Stimulated activated CD4-positive, alpha-beta T cell treated with anti-CD3 and anti-CD28 coated beads, Interleukin-12 subunit alpha, Interleukin-12 subunit beta, amount 100 ng/mL, for 48 hours (primary cell): Measurements from ENCODE around the gene TBC1D14.
A peak's percentile ranks its signal among the peaks of the same experiment; 100 is the strongest.

Experiments
- DNase-seq, 3 donors: peaks; one replicate each; pipeline ENCODE4 v3.0.0-alpha.2; 2020; ENCODE audit warnings: low read depth in 2 of 3, low spot score in 1 of 3

The TBC1D14 gene

DNA sequence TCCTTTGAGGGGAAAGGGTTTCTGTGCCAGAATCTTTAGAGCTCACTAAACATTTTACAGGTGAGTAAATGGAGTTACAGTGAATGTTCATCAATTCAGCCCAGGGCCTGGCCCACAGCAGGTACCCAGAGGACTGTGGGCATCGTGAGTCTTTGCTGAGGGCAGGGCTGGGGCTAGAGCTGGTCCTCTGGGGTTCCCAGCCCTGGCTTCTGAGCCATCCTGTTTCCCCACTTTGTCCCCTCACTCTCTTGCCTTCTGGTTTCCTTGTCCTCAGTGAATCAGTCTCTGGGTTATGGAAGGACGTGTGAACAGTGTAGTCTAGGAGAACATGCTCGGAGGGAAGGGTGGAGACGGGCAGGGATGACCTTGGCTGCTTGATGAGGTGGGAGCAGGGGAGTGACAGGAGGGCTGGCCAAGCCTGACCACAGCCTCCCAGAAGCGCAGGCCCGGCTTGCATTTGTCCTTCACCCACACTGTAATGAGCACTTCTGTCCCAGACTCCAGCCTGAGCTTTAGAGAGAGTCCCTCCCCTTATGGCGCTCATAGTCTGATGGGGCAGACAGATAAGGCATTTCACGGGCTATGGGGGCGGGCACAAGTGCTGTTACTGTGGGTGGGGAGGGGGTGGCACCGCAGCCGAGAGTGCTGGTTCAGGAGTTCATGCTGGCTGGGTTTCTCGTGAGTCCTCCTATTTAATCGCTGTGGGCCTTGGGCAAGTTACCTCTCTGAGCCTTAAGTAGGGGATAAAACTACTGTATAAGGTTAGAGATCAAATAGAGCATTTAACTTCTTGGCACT, 17.3 kb downstream of the TBC1D14 start:
- peak in 1 of 3 donors; percentile 34 for DNase-seq

DNA sequence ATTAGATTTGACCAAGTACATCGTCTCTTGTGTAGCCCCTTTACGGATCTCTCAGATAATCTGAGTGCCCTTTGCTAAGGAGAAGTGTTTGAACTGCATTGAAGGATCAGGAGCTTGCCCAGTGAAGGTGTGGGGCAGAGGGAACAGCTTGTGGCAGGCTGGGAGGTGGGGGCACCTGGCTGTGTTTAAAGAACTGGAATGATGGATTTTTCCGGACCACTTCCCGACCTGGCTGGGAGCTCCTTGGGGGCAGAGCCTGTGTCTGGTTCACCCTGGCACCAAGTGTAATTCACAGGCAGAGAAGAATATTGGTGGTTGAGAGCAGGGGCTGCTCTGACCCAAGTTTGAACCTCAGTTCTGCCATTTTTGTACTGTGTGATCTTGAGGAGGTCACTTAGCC, 18.5 kb downstream of the TBC1D14 start:
- no peak for DNase-seq

DNA sequence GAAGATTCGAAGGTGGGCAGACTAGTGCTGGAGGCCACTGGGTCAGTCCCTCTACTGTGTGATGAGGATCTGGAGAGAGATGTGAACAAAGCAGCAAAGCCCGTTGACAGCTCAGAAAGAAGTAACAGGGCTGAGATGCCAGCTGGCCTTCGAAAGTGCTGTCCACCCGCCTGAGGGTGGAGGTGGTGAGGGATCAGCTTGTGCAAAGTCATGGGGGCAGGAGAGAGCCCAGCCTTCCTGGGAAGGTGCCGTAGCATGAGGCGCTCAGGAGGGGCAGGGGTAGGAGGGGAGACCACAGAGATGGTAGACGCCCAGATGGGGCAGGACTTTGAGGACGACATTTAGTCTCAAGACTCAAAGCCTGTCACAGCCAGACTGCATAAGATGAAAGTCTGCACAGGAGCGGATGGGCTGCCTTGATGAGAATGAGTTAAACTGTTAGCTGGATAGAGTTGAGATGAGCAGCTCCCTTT, 19.7 kb downstream of the TBC1D14 start:
- DNase-seq = no peak

DNA sequence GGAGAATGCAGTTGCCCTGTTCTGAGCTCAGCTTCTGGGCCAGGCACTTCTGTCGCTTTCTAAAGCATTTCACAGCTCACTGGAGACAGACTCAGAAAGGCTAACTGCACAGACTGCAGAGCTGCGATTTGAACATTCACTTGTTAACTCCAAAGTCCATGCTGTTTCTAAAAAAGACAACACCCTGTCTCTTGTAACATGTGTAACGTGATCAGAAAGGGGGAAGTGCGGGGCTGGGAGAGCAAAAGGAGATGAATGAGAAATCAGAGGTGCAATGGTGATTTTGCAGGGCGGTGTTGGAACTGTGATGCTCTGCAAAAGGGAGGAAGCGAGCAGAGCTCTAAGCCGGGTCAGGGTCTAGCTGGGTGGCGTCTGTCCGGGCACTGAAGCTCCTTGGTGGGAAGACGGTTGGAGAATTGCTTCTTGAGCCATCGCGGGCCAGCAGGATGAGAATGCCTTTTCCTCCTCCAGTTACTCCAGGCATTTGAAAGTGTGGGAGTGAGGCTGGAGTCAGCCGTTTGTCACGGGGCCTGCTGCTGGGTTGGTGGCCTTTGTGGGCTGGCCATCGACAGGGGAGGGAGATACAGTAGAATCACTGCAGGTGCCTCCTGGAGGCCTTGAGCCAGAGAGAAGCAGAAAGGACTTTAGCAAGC, 20.3 kb downstream of the TBC1D14 start:
- no peak for DNase-seq

DNA sequence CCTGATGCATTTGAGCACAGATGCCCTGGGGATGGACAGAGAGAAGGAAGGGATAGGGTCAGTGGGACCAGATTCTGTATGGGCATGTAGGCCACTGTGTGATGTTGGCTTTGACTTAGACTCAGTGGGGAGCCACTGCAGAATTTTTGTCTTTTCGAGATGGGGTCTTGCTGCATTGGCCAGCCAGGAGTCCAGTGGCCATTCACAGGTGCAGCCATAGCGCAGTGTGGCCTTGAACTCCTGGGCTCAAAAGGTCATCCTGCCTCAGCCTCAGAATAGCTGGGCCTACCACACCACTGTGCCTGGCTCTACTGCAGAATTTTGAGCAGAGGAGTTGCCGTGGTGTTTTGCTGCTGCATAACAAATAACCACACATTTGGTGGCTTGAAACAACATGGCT, 22.8 kb downstream of the TBC1D14 start:
- DNase-seq = no peak

DNA sequence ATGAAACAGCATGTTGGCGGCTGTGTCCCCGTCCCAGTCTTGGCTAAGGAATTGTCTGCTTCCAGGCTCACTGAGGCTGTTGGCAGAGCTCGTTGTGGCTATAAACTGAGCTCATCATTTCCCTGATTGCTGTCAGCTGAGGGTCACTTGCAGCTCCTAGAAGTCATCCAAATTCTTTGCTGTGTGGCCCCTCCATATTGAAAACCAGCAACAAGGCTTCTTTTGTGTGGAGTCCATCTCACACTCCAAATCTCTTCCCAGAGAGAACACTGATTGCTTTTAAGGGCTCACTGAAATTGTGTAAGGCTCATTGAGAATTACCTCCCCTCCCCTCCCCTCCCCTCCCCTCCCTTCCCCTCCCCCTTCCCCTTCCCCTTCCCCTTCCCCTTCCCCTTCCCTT, 23.3 kb downstream of the TBC1D14 start:
- no peak for DNase-seq

DNA sequence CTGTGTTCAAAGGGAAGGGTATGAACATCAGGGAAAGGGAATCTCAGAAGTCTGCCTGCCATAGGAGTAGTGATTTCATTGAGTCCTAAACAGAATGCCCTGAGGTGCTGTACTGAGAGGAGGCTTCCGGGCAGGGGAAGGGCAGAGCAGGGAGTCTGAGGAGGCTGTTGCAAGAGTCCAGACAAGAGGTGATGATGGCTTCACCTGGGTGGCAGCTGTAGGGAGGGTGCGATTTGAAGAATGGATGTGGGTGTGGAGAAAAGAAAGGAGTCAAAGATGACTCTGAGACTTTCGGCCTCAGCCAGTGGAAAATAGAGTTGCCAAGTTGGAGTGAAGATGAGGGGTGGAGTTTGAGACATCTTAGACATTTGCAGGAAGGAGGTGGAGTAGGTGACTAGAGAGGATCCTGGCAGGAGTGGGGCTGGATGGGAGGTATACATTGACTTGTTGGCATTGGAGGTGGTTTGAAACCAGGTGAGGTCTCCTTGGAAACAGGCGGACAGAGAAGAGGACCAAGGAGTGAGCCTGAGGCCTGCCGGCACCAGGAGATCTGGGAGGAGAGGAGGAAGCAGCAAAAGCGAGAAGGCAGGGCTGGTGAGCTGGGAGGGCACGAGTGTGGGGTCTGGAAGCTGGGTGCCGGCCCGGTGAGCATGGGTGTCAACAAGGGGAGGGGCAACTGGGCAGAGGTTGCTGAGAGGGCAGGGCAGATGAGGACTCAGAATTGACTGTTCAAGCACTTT, 24.2 kb downstream of the TBC1D14 start:
- DNase-seq = no peak

DNA sequence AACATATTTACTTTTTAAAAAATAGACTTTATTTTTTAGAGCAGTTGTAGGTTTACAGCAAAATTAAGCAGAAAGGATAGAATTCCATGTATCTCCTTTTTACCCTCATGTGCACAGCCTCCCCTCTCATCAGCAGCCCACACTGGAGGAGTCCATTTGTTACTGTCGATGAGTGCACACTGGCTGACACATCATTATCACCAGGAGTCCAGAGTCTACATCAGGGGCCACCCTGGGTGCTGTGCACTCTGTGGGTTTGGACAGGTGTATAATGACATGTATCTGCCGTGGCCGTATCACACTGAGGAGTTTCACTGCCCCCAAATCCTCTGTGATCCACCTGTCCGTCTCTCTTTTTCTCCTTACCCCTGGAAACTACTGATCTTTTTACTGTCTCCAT, 26.3 kb downstream of the TBC1D14 start:
- DNase-seq = no peak

DNA sequence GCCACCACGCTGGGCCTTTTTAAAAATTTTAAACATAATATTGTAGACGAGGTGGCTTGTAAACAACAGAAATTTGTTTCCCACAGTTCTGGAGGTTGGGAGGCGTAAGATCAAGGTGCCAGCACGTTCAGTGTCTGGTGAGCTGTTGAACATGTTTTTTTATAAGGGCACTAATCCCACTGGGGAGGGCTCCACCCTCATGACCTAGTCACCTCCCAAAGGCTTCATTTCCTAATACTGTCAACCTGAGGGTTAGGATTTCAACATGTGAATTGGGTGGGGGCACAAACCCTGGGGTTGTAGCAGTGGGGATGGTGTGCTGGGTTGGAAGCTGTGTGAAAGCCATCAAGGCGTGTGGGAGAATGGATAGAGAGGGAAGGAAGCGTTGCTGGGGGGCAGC, 27.6 kb downstream of the TBC1D14 start:
- DNase-seq = no peak

DNA sequence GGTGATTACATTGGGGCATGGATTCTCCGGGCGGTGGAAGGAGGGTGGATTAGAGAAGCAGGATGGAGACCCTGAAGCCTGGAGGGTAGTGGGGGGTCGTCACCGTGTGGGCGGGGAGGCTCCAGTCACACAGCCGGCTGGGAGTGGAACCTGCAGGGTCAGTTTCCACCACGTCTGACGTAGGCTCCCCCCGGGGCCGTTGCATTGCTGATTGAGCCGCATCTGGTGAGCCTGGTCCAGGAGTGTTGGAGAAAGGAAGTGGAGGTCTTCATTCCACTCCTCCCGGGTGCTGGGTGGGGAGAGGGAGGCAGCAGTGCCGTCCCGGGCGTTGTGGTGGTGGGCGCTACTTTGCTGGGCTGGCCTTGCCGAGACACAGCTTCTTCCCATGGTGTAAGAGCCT, 28.1 kb downstream of the TBC1D14 start:
- no peak for DNase-seq

DNA sequence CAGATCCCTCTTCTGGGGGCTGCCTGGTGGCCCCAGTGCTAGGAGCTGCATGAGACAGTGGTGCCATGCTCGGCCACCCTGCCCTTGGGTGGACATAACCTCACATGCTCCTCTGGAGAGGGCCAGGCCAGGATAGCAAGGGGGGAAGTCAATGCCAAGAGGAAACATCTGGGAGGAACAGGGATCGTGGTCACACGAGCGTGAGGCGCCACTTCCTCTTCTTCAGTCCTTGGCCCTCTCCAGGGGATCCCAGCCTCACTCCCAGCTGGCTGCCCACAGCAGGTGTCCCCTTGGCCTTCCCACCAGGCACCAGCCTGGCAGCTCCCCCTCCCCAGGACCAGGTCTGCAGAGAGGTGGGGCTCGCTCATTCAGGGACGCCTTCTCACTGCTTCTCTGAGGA, 28.6 kb downstream of the TBC1D14 start:
- DNase-seq = no peak

DNA sequence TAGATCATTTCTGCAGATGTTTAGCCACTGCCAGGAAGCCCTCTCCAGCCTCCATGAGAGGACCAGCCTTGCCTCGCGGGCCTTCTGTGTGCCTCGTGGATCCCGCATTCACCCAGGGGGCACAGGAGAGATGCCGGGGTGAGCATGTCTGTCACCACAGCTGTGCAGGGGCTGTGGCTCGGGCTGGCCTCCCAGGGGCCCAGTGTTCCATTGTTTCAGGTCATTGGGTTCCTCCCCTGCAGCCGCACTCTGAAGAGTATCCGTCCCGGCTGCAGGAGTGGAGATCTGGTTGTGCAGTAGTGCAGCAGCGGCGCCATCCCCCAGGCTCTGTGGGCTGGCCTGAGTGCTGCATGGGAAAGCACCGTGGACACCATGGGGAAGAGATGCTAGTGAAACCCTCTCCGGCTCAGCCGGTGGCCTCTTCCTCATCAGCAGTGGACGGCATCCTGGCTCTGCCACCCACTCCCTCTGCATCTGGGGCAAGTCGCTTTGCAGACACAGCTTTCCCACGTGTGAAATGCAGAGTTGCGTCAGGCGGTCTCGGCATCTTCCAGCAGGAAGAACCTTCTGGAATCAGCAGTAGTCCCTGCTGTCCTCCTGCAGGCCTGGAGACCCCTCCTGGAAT, 29.1 kb downstream of the TBC1D14 start:
- DNase-seq = no peak

DNA sequence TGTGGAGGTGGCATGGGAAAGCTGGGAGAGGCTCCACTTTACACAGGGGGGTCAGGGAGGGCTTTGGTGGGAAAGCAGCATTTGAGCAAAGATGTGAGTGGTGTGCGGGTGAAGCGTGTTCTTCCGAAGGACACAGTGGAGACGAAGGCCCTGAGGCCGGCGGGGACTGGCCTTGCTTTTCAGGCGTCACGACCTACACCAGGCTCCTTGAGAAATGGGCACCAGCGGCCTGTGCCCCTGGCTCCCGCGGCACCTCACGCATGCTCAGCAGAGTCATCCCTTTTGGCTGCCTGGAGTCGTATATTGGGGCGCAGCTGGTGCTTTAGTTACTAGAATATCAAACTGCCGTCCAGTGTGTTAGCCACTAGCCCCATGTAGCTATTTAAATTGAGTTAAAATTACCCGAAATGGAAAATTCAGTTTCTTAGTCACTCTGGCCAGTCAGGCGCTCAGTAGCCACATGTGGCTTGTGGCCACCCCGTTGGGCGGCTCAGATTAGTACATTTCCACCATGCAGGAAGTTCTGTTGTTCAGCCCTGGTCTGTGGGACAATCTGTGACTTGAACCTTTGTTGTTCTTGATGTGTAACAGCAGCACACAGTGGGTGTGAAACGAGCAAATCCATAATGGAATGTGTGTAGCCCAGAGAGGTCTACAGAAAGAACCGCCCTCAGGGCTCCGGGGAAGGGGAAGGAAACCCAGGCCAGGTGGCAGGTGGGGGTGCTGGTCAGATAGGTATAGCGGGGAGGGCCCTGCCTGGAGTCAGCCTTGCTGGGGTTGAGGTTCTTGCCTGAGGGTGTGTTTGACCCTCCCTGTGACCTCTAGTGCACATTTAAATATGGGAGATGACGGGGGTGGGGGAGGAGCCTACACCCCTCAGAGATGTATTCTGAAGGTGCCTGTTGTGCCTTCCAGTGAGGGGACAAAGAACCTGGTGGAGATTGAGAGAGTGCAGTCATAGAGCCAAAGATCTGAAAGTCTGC, 30.4 kb downstream of the TBC1D14 start:
- no peak for DNase-seq

DNA sequence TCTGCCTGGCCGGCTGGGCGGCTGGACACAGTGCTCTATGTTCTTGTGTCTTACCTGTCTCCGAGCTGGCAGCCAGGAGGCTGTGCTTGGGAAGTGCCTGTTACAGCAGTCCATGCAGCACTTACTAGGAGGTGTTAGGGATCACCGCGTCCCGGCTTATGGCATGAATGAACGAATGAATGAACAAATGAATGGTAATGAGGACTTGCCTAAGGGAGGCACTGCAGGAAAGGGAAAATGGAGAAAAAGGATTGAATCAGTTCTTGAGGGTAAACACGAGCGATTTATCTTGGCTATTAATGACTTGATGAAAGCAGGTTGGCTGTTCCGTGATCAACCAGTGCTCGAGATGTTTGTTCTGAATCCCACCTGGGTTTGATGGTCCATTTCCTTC, 31.1 kb downstream of the TBC1D14 start:
- DNase-seq = no peak

DNA sequence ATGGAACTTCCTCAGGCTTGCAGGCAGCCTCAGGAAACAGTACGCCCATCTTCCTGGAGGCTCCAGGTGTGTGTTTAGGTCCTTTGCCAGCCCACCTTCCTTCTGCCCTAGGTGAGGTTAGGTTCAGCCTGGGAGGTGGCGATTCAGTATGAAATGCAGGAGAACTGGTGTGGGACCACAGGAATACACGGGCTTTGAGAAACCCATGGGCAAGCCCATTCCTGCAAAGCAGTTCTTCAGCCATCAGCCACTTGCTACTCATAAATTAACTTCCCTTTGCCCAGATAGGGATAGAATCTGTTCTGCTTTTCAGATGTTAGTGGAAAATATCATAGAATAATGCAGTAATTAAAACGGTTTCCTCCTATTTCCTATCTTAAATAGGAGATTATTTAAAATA, 32.2 kb downstream of the TBC1D14 start:
- no peak for DNase-seq

DNA sequence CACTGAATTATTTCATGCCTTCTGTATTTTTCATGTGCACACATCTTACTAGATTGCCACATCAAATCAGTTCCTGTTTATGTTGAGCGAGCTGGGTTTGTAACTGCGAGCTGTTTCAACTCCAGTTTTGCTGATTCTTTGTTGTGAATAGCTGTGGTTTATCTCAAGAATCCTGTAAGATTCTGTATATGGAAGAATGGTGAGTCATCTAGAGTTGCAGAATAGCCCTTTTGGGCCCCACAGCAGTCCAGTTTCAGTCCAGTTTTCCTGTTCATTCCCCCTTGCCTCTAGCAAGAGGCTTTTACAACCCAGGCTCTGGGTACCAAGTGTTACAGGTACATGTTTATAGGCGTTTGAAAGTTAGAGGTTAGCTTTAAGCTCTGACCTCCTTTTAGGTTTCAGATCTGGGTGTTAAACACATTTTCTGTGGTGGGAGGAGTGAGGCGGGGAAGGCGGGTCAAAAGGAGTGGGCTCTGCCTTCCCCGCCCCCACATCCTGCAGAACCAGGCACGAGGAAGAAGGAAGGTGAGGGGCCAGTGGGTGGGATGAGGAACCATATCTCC, 32.7 kb downstream of the TBC1D14 start:
- DNase-seq = peak in 2 of 3 donors; percentile 22 to 35

DNA sequence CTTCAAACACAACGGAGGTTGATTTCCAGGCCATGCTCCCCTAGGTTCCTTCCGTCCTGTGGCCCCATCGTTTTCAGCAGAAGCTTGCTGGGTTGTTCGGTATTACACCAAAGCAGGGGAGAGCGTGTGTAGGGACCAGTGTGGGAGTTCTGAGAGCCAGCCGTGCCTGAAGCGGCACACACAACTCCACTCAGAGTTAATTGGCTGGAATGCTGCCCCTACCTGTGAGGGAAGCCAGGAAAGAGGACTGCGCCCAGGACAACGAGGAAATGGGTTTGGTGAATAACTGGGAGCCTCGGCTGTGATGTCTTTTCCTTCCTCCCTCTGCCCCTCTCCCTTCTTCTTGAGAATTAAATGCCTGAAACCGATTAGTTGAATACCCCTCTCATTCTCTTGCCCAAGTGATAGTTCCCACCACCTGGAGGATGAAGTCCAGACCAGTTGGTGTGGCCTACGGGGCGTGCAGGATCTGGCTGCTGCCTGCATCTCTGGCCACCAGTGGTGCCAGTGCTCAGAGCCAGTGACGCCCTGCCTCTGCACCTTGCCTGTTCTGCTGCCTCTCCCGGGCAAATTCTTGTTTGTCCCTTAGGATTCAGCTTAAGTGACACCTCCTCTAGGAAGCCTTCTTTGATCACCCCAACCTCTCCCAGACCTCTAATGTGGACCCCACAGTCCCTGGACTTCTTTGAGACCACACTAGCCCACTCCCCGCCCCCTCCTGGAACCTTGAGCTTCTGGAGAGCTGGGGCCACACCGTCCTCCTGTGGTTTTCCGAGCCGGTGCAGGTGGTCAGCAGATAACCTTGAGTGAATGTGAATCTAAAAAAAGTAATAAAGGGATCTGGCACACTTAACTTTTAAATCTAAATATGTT, 33.6 kb downstream of the TBC1D14 start:
- no peak for DNase-seq

DNA sequence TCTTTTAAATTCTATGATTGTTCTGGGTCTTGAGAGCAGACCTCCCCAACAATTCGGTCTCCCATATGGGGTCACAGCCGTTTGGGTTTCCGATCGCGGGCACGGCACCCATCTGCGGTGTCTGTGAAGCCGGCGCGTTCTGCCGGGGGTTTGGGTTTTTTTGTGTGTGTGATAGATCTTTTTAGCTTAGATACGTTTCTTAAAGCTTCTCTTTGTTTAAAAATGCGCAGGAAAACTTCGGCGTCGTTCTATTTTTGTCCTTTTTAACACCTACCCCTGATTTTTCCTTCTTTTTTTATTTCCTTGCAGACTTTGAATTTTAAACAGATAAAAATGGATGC, 34.2 kb downstream of the TBC1D14 start:
- DNase-seq = no peak
